Fibroblast of skin of left quadriceps (primary cell): Measurements from ENCODE around the gene ZNF445.
"Not testable (repeated sequence)": the region's sequence is repeated elsewhere in the genome, so short reads cannot be mapped to it uniquely, and the experiment has no call there.

Experiments
- DNase-seq, 2 experiments: peaks; one replicate each; pipeline ENCODE4 v3.0.0-alpha.2; 2013; ENCODE audit warnings: low read depth in 2 of 2

The ZNF445 gene

DNA sequence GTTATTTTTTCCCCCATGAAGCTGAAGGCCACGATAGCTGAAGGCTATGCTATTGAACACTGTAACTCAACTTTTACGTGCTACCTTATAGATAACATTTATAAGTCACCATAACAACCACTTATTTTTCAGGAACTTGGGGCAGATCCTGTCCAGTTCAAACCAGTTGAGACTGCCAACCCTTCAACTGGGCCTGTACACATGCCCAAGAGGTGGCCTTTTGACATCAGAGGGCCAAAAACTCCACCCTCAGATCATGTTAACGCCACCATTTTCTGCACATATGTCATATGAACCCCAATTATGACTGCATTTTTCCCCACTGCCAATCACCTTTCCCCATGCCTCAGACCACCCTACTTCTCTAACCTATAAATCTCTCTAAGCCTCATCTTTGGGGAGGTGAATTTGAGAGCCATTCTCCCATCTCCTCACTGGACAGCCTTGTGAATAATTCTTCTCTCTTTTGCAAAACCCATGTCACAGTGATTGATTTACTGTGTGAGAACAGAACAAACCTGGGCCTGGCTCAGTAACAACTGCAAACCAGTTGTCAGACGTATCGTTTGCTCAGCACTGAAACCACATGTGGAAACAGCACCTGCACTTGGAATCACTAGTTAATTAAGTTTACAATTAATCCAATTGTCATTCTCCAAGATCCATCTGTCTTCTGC is 42.5 kb downstream of the ZNF445 start:
- DNase-seq: no peak

DNA sequence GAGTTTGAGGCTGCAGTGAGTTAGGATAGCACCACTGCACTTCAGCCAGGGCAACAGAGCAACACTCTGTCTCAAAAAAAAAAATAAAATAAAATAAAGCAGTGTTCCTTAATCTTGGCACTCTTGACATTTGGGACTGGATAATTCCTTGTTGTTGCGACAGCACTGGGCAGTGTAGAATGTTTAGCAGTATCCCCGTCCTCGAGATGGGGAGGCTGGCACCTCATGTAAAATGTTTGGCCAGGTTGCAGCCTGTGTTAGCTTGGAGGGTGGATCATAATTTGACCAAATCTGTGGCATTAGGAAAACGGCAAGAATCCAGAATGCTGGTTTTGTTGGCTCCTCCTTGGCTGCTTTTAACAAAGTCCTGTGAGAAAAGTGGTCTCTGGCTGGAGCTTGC is 47.0 kb downstream of the ZNF445 start:
- no peak for DNase-seq

DNA sequence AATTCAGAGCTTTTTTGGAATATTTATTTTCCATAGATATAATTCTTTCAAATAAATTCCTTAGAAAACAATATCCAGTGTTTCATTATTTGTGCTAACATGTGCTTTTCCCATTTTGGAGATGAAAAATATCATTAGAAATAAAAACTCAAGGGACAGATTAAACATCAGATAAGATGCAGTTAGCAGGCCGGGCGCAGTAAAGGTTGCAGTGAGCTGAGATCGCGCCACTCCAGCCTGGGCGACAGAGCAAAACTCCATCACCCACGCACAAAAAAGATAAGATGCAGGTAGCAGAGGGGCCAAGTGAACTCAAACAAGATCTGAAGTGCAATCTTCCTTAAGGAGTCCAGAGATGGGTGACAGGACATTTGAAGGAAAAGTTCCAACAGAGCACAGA is 48.0 kb downstream of the ZNF445 start:
- no peak for DNase-seq

DNA sequence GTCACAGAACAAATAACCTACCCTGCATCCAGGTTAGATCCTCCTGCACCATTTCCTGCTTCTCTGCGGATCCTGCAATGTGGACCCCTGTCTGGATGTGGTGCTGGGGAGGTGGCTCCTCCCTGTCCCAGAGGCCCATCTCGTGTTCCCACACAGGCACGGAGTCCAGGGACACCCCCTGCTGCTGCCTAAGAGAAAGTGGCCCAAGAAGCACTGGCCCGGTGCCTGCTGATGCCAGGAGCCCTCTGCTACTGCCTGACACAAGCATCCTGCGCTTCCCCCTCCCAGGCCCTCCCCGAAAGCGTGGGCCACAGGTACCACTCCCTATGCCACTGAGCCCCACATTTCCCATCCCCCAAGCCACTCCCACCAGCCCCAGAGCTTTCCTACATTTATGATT is 48.6 kb downstream of the ZNF445 start:
- no peak for DNase-seq

DNA sequence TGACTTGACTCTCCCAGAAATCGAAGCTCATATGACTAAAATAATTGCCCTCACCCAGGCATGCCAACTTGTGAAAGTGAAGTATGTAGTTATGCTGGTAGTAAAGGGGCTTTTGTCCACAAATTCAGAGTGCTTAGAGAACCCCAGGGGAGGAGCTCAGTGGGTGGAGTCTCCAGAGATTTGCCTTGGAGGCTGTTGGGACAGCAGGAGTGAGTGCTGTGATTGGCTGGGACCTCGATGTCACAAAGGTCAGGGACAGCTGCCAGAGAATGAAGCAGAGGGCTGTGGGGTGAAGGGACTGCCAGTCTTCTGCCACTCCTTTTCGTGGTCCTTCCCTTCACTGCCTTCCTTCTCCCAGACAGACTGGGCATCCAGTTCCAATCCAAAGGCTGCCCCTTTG is 49.8 kb downstream of the ZNF445 start:
- DNase-seq: no peak

DNA sequence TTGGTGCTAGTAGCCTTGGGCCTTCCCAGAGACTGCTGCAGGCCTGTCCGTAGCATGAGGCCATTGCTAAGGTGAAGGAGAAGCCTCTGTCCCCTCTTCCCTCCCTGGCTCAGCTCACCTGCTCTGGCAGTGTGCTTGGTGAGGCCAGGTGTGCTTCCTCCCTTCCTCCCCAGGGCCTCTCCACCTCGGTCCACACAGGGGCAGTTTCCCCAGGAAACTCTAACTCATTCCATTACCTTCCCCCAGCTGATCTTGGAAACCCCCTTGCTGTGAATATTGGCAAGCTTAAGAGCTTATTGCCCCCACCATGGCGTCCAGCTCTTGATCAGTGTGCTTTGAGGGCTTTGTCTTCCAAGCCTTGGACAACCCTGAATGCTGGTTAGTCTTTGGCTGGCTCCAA is 52.7 kb downstream of the ZNF445 start:
- DNase-seq: no peak

DNA sequence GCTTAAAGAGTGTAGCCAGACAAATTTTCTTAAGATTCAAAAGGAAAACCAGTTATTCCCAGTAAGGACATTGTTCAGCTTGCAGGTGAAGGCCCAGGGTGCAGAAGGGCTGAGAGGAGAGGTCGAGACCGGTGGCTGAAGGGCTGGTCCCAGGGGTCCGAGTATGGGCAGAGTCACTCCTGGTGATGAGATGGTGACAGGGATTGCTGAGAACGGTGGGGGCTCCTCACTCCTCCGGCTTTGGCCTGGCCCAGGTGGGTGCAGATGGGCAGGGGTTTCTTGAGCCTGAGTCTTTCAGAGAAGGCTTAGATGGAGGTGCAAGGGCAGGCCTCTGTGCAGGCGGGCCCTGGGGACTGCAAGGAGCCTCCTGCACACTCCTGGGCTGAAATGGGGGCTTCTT is 56.2 kb downstream of the ZNF445 start:
- DNase-seq: no peak

DNA sequence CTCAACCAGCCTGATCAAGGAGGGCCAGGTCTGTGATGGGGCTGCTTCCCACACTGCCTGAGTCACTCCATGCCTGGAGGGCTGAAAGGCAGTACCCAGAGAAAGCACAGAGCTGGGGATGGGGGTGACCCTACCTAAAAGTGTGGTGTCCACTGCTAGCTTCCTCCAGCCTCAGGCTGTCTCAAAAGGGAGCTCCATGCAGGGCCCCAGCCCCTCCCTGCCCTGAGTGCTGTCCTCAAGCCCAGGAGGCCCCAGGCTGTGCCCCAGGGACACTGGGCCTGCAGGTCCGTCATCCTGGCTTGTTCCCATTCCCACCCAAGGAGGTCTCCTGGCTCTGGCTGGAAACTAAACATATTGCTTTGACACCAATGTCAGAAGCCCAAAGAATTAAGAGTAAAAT is 56.8 kb downstream of the ZNF445 start:
- no peak for DNase-seq

DNA sequence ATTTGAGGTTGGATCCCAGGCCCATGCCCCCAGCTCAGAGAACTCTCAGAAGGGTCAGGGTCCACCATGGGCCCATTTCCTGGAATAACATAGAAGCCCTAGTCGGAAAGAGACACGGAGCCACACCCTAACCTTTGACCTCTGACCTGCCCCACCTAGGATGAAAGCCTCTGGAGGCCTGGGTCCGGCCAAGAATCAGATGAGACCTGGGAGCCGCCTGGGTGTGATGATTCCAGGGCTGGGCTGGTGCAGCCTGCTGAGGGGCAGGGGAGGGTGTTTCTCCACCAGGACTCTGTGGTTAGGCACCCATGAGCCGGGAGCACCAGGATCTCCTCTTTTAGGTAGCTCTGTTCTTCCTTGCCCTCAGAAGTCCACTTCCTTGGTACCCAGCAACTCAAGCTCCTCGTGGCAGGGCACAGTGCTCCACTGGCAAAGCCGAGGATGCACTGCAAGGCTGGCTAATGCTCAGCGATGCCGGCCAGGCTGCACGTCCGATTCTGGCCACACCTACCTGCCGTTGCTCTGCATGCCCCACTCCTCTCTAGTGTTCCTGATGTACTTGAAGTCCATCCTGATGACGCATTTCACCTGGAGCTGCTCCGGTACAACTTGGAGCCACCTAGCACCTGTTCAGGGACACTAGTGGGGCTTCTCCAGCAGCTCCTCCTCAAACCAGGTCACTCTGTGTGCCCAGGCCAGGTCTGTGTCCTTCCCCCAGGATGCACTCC is 57.4 kb downstream of the ZNF445 start:
- no peak for DNase-seq

DNA sequence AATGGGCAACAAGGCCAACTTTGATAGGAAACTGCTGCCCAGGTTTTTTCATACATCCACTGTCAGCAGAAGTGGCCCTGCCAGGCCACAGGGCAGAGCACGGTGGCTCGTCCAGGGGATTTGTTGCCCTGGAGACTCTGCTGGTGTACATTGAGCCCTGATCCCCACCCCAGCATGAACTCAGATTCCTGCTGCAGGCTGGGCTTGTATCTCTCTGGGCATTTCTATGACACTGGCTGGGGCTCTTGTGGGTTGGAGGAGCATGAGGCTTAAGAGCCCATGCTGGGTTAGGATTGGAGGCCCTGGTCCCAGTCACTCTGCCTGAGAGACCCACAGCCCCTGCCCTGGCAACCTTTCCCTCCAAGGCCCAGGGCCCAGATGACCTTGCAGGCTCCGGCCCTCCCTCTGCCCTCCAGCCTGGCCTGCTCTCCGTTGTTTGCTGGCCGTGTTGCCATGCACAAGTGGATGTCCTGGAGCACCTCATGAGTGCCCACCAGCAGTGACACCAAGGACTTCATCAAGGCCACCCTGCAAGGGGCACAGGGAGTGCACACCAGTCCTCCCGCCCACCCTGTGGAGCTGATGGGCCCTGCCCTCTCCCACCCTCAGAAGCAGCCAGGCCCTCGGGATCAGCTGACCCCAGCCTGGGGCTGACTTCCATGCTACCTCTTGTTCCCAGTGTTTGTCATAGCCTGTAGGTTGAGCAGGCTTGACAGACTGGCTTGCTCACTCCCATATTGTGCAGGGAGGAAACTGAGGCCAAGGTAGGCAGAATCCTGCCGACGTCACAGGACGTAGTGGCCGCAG is 58.2 kb downstream of the ZNF445 start:
- no peak for DNase-seq

DNA sequence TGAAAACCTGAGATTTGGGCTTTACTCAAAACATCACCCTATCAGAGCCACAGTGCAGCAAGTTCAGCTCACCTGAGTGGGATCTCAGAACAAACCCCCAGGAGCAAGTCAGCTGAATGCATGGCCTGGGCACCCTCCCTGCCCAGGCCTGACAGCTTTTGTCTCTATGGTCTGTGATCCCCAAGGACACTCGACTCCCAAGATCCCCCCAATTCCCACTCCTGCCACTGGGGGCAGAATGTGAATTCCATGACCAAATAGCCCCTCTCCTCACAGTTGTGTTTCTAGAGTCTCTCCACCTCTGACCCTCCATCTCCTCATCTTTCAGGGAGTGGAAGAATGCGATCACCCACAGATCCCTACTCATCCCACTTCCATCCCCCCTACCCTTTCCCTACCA is 58.9 kb downstream of the ZNF445 start:
- DNase-seq: no peak

DNA sequence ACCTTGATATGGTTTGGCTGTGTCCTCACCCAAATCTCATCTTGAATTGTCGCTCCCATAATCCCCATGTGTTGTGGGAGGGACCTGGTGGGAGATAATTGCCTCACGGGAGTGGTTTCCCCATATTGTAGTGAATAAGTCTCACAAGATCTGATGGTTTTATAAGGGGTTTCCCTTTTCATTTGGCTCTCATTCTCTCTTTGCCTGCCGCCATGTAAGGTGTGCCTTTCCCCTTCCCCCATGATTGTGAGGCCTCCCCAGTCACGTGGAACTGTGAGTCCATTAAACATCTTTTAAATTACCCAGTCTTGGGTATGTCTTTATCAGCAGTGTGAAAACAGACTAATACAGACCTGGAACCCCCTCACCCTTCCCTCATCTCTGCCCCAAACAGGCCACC is 59.4 kb downstream of the ZNF445 start:
- not testable (repeated sequence) for DNase-seq

DNA sequence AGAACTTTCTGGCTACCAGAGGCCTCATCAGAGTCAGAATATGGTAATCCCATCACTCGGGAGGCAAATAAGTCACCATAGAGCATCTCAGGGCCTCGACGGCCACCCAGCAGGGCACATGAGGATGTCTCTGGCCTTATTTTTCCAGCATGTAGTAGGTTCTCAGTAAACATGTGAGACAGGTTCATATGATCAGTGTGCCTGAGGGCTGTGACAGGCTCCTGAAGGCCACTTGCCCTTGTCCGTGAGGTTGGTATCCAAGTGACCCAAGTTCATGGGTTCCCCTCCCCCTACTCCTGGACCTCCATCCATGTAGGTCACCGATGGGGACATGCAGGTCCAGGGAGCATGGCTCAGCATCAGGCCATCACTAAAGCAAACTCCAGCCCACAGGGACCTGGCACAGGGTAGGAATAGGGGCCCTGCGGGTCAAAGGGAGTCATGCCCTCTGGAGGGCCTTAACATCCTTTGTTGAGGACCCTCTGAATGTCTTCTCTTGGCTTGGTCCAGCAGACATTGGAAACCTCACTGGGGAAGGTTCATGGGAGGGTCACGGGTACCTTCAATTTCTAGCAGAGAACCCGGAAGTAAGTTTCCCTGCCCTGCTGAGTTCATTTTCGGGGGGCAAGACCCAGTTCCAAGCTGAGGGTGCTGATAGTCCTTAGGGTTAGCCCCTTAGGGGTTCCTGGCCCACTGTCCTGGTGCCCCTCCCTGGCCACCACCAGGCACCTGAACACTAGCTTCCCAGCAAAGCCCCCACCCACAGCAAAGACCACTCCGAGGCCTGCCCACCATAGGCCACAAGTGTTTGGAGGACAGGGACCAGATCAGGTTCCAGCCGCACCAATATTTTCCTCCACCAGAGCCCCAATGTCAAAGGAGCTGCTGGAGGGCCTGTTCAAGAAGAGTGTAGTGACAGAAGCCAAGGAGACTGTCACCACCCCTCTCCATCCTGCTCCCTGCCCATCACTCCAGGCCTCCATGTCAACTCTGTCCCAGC is 61.1 kb downstream of the ZNF445 start:
- DNase-seq: no peak

DNA sequence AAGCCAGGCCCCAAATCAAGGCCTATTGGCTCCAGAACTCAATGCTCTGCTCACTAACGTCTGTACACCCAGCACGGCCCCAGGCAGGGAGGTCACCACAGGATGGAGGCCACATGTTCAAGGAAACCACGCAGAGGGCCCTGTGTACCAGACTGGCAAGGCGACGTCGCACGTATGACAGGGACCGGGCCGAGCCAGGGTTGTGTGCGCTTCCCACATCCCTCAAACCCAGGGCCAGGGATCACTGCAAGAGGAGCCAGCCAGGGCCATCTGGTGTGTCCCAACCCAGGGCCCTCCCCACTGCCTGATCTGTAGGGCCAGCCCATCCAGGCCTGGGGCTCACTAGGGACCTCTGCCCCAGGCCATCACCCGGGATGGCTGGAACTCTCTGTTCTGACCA is 62.0 kb downstream of the ZNF445 start:
- no peak for DNase-seq

DNA sequence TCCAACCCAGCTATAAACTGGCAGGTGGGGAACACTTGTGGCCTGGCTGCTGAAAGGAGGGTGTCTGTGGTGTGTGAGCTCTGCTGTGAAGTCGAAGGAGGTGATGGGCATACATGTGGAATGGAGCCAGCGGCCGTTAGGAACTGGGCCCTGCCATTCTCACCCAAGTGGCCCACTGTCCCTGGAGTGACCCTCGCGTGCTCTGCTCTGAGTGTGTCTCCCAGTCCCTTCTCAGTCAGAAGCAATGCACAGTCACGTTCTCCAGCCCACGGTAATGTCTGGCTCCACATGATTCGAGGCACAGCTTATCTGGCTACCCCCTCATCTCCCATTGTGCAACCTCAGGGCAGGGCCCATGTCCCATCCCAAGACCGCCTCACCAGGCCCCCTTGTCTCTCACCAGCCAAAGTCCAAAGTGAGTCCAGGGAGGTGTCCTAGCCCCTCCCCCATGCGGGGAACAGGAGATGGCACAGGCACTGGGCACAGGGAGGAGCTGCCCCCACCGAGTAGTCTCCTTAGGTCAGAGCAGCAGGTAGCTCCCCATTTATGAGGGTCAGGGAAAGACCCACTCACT is 62.9 kb downstream of the ZNF445 start:
- no peak for DNase-seq

DNA sequence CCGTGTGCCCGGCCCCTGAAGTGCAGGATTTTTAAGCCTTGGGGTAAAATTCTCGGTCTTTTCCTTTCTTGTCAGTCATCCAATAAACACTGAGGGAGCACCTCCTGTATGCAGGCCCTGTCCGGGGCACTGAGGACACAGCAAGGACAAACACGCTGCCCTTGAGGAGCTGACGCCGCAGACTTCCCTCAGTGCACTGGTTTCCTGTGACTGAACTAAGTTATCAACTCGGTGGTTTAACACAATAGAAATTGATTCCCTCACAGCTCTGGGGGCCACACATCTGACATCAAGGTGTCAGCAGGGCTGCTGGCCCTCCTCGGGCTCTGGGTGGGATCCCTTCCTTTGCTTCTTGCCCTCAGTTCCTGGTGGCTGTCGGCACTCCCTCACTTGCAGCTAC is 65.1 kb downstream of the ZNF445 start:
- no peak for DNase-seq

DNA sequence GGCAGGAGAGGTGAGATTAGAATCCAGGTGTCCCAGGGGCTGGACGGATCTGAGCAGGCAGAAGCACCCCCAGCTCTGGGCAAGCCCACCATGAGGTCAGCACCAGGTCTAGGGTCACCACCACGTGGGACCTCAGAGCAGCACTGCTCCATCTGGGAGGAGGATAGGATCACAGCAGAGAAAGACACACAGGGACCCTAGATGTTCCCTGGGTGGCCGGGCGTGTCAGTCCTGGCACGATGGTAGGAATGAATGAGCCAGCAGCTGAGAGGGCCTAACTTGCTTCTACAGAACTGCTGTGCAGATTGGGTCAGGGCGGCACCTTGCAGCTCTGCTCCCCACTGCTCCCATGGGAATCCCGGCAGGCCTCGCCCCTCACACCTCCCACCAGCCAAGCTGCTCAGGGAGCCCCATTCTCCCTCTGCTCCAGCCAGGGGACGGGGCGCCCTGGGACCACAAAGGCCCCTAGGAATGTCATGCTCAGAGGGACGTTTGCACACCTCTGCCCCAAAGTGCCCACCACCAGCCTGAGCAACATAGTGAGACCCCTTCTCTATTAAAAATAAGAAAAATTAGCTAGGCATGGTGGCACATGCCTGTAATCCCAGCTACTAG is 66.3 kb downstream of the ZNF445 start:
- no peak for DNase-seq

DNA sequence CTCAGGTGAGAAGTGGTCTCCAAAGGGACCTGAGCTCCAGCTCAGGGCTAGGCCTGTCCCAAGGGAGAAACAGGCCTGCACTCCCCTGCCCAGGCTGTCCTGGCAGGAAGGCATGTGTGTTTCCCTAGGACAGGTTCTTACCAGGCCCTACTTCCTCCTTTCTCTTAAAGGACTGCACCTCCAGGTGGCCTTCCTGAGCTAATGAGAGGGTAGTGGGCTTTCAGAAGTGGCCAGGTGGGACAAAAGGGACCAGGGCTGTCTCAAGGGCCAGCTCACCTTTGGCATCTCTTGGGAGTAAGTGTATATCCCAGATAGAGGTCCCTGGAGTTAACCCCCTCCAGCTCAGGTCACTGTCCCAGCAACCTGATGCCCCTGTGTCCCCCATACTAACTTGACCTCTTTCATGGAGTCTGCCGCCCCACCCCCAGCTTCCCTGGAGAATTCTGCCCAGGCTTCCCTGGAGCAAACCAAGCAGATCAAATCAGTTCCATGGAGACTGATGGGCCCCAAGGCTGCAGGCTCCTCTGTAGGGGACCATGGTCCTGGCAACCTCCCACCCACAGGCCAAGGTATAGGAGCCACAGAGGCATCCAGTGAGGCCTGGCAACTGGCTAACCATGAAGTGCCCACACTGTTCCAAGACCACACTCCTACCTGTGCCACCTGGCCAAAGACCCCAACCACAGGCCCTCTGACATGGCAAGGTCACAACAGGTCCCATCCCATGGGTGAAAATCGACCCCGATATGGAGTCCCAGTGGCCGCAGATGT is 67.6 kb downstream of the ZNF445 start:
- DNase-seq: no peak

DNA sequence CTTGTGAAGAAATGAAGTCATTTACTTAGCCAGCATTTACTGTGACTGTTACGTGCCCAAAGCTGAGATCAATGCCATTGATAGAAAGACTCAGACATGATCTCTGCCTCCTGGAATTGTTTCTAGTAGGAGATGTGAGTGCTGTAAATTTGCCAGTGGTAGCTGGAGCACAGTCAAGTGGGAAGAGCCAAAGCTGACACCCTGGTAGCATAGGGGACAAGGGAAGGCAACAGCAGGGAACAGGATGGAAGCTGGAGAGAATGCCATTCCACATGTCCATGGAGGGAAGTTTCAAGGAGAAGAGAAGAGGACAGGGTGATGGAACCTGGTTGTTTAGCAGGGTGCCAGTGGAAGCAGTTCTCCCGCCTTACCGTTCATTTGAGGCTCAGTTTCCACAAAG is 74.9 kb downstream of the ZNF445 start:
- DNase-seq: no peak

DNA sequence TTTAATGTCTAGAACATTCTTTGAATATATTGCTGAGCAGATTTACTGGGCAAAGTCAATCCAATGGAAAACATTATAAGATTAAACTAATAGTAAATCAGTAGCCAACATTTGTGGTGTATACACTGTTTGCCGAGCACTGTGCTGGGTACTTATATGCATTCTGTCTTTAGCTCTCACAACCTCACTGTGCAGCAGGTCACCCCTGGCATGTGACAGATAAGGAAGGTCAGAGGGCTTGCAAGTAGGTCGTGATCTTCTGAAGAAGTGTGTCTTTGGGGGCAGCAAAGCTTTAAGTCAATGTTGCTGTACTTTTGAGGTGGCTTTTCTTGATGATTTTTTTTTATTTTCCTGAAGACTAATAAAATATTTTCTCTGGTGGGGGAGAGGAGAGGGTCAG is 76.7 kb downstream of the ZNF445 start:
- DNase-seq: no peak
